SK-N-SH (cell line): ENCODE measurements around the gene ADAMTSL5. TPM values are rescaled to one million over a fixed set of nuclear protein-coding genes. Genes with fewer than 3 reads are reported as not detected.

Experiments used
- CTCF ChIA-PET: fragments of 300-600, 350-600 bp; formaldehyde crosslinking; extraction: SDS; loops from one replicate; lab custom pipeline; 2021; lab: Yijun Ruan, JAX
- POLR2A ChIA-PET: fragments of 350-600 bp; sonication (Branson Sonifier 250); formaldehyde crosslinking; extraction: SDS; loops from one replicate; lab custom pipeline; 2020; ENCODE audit warnings: antibody characterized with exemption, inconsistent platforms; lab: Yijun Ruan, JAX
- DNase-seq: peaks from one replicate; pipeline ENCODE4 v3.0.0; 2012
- H2AFZ ChIP-seq: fragments of 200-600 bp; sonication (generic); 2 replicates; pipeline ENCODE4 v1.8.1; 2016; ENCODE audit warnings: antibody characterized with exemption, mild to moderate bottlenecking, low read depth
- H3F3A ChIP-seq: fragments of 200-600 bp; sonication (generic); replicated peaks from 2 replicates; pipeline ENCODE3; 2016; ENCODE audit warnings: antibody characterized with exemption, mild to moderate bottlenecking; ENCODE audit not compliant: insufficient read depth
- H3K27ac ChIP-seq, 2 experiments: fragments of 200-500 bp in 1 of 2; fragments of 200-600 bp in 1 of 2; sonication (Bioruptor generic) in 1 of 2; sonication (generic), shearing (Covaris generic) in 1 of 2; 2 replicates each; pipeline versions ENCODE4 v1.5.1 to v1.6.1; 2014 to 2016; ENCODE audit warnings: low read depth in 2 of 2, inconsistent platforms in 1 of 2, low read length in 1 of 2, mild to moderate bottlenecking in 1 of 2, mixed read lengths in 1 of 2
- H3K27me3 ChIP-seq: fragments of 200-600 bp; sonication (generic), shearing (Covaris generic); 2 replicates; pipeline ENCODE4 v1.6.1; 2016; ENCODE audit warnings: mixed run types; ENCODE audit not compliant: insufficient read depth
- H3K36me3 ChIP-seq, 2 experiments: fragments of 200-500 bp in 1 of 2; fragments of 200-600 bp in 1 of 2; sonication (Bioruptor generic) in 1 of 2; sonication (generic) in 1 of 2; replicated peaks in 1 of 2; 2 replicates each; pipeline versions ENCODE3 to v1.5.1; 2014 to 2016; ENCODE audit warnings: low read length in 1 of 2, mild to moderate bottlenecking in 1 of 2; ENCODE audit not compliant: insufficient read depth in 2 of 2, control insufficient read depth in 1 of 2
- H3K4me1 ChIP-seq, 2 experiments: fragments of 200-500 bp in 1 of 2; fragments of 200-600 bp in 1 of 2; sonication (Bioruptor generic) in 1 of 2; sonication (generic), shearing (Covaris generic) in 1 of 2; 2 replicates each; pipeline versions ENCODE4 v1.5.1 to v1.6.1; 2014 to 2016; ENCODE audit warnings: low read depth in 1 of 2, low read length in 1 of 2, mixed run types in 1 of 2; ENCODE audit not compliant: insufficient read depth in 2 of 2, control insufficient read depth in 1 of 2
- H3K4me2 ChIP-seq: fragments of 200-600 bp; sonication (generic), shearing (Covaris generic); 2 replicates; pipeline ENCODE4 v1.6.1; 2017; ENCODE audit warnings: mixed run types
- H3K4me3 ChIP-seq, 2 experiments: fragments of 200-500 bp in 1 of 2; fragments of 200-600 bp in 1 of 2; sonication (Bioruptor generic) in 1 of 2; sonication (generic), shearing (Covaris generic) in 1 of 2; 2 replicates each; pipeline versions ENCODE4 v1.5.1 to v1.8.1; 2014 to 2016; ENCODE audit warnings: low read depth in 2 of 2, inconsistent platforms in 1 of 2, low read length in 1 of 2, mild to moderate bottlenecking in 1 of 2, mixed read lengths in 1 of 2, moderate library complexity in 1 of 2
- H3K79me2 ChIP-seq: fragments of 200-600 bp; sonication (generic); 2 replicates; pipeline ENCODE4 v1.8.1; 2017; ENCODE audit warnings: mild to moderate bottlenecking; ENCODE audit not compliant: insufficient read depth
- H3K9ac ChIP-seq: fragments of 200-600 bp; sonication (generic); 2 replicates; pipeline ENCODE4 v1.6.1; 2017; ENCODE audit warnings: mixed run types
- H3K9me2 ChIP-seq: fragments of 200-600 bp; sonication (generic); 2 replicates; pipeline ENCODE4 v1.6.1; 2017; ENCODE audit warnings: mixed run types
- H3K9me3 ChIP-seq: fragments of 200-600 bp; sonication (generic); 2 replicates; pipeline ENCODE4 v1.6.1; 2017; ENCODE audit warnings: mixed run types, mild to moderate bottlenecking, moderate library complexity
- H4K20me1 ChIP-seq: fragments of 200-600 bp; sonication (generic); 2 replicates; pipeline ENCODE4 v1.6.1; 2017; ENCODE audit warnings: mild to moderate bottlenecking, mixed run types; ENCODE audit not compliant: insufficient read depth
- CHD2 ChIP-seq: fragments of 150-350 bp; IDR thresholded peaks from 2 replicates; pipeline ENCODE4 v1.6.1; 2018; ENCODE audit warnings: low read length; ENCODE audit not compliant: partially characterized antibody
- EP300 ChIP-seq, 2 experiments: IDR thresholded peaks; 2 replicates each; pipeline versions ENCODE4 v1.4.0 to v1.6.1; 2012; ENCODE audit warnings: borderline replicate concordance in 1 of 2, low read depth in 1 of 2, low read length in 1 of 2
- EZH2phosphoT487 ChIP-seq: fragments of 200-600 bp; sonication (generic); IDR thresholded peaks from 2 replicates; pipeline ENCODE4 v1.6.1; 2017; ENCODE audit warnings: low read depth, mixed run types, mild to moderate bottlenecking, antibody characterized with exemption, moderate library complexity, borderline replicate concordance
- JUND ChIP-seq: IDR thresholded peaks from 2 replicates; pipeline ENCODE4 v1.4.0; 2012
- MEF2A ChIP-seq: IDR thresholded peaks from 2 replicates; pipeline ENCODE4 v1.4.0; 2012; ENCODE audit warnings: low read depth, borderline replicate concordance
- NFIC ChIP-seq: IDR thresholded peaks from 2 replicates; pipeline ENCODE4 v1.4.0; 2012; ENCODE audit warnings: borderline replicate concordance
- POLR2AphosphoS5 ChIP-seq: IDR thresholded peaks from 2 replicates; pipeline ENCODE4 v1.6.1; 2012; ENCODE audit warnings: low read depth, low read length
- RAD21 ChIP-seq: IDR thresholded peaks from 2 replicates; pipeline ENCODE4 v1.6.1; 2012; ENCODE audit warnings: mild to moderate bottlenecking, low read length
- SIN3A ChIP-seq: IDR thresholded peaks from 2 replicates; pipeline ENCODE4 v1.6.1; 2012; ENCODE audit warnings: low read depth, mild to moderate bottlenecking, low read length, moderate library complexity, borderline replicate concordance
- TAF1 ChIP-seq: IDR thresholded peaks from 2 replicates; pipeline ENCODE4 v1.6.1; 2012; ENCODE audit warnings: low read depth, mild to moderate bottlenecking, low read length, moderate library complexity, borderline replicate concordance
- TCF12 ChIP-seq: IDR thresholded peaks from 2 replicates; pipeline ENCODE4 v1.4.0; 2012
- YY1 ChIP-seq: IDR thresholded peaks from 2 replicates; pipeline ENCODE4 v1.4.0; 2012; ENCODE audit warnings: low read depth, mild to moderate bottlenecking
- WGBS: methylation state at CpG from one replicate; pipeline ENCODE4 v1.1.6; 2017; ENCODE audit warnings: low lambda C conversion rate; 5-methylcytosine and 5-hydroxymethylcytosine counted together
- polyA plus RNA-seq, 3 experiments: library from polyadenylated mRNA; depleted of rRNA; stranded (reverse); fragments of >200 nt; gene quantifications; 2 replicates each; pipeline ENCODE4 v1.2.3, GENCODE V29; 2012
- TF ChIP-seq, protein P1 (sequence below): IDR thresholded peaks from 2 replicates; pipeline ENCODE4; 2012
- TF ChIP-seq, protein P2 (sequence below): IDR thresholded peaks from 2 replicates; pipeline ENCODE4 v1.6.1; 2012; ENCODE audit warnings: mild to moderate bottlenecking, low read depth, low read length, moderate library complexity
- TF ChIP-seq, protein P3 (sequence below): IDR thresholded peaks from 2 replicates; pipeline ENCODE4 v1.4.0; 2012; ENCODE audit warnings: low read depth, borderline replicate concordance
- TF ChIP-seq, protein P4 (sequence below): IDR thresholded peaks from 2 replicates; pipeline ENCODE4 v1.4.0; 2012; ENCODE audit warnings: low read depth

The ADAMTSL5 gene
- polyA plus RNA-seq, 1 of the 3 experiments (the other 2 are of a cell fraction), result 5.7 TPM

DNA sequence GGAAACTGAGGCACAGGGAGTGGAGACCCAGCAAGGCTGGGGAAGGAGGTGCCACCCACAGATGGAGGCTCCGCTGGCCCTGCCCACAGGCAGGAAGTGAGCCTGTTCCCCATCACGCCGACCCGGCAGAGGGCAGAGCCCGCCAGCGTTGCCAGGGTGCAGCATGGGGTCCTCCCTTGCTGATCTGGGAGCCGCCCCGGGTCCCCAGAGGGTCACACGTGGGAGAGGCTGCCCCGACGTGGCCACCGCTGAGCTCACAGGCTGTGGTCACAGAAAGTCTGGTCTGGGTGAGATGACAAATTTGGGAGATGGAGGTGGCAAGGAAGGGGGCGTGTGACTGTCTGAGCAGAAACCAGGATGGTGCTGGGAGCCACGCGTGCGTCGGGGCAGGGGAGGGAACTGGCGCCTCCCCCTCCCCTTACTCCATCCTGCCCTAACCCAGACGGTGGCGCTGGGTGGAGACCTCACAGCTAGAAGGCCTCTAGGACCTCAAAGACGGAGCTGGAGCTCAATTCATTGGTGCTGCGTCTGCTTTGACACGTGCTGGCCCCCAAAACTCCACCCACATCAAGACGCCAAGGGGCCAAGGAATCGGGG lies 47.6 kb upstream of the ADAMTSL5 start:
- Histone ChIP-seq H3K79me2 (peaks cover 89% of the 10 kb centered on the region), H4K20me1 (peaks cover 88% of the 10 kb centered on the region)
- DNase-seq, result no peak

DNA sequence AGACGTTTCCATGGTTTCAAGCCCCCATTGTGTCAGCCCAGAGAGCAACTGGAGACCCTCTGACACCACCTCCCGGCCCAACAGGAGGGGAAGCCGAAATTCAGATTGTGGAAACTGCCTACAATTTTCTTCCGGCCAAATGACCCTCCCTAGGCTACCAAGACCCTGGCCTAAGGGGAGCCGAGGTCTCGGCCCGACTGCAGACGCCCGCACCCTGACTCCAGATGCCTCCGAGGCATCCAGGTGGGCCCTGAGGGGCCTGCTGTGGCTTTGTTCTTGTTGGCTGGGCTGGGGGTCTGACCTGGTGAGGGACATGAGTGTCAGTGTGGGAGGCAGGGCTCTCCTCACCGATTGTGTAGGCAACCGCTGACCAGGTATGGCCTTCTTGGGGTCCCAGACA lies 45.7 kb upstream of the ADAMTSL5 start:
- WGBS, result 88% methylated on average over 6 of the region's 12 CpGs
- Histone ChIP-seq H3K36me3 (peaks cover 0 to 2% of the 10 kb centered on the region in 2 experiments), H3F3A (no peaks in the 10 kb centered on the region), H2AFZ (no peak overlapping the region), H3K9ac (no peak overlapping the region), H3K9me3 (no peaks in the 10 kb centered on the region), H3K9me2 (no peaks in the 10 kb centered on the region), H3K4me3 (no peak overlapping the region), H3K4me1 (no peaks in the 10 kb centered on the region), H3K27me3 (no peaks in the 10 kb centered on the region), H3K27ac (no peak overlapping the region), H3K79me2 (peaks cover 76% of the 10 kb centered on the region), H3K4me2 (no peak overlapping the region), H4K20me1 (peaks cover 78% of the 10 kb centered on the region)
- ChIA-PET CTCF (interaction anchor here (2.0 to 3.6 kb wide), 2 partner anchors 12 to 114 kb away, joined by 5 to 19 read pairs; no protein-coding TSS in a partner anchor), POLR2A (no interaction called here)
- no peak for DNase-seq
- TF ChIP-seq, protein P1, sequence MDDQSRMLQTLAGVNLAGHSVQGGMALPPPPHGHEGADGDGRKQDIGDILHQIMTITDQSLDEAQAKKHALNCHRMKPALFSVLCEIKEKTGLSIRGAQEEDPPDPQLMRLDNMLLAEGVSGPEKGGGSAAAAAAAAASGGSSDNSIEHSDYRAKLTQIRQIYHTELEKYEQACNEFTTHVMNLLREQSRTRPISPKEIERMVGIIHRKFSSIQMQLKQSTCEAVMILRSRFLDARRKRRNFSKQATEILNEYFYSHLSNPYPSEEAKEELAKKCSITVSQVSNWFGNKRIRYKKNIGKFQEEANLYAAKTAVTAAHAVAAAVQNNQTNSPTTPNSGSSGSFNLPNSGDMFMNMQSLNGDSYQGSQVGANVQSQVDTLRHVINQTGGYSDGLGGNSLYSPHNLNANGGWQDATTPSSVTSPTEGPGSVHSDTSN, result no peak
- TF ChIP-seq, protein P2, sequence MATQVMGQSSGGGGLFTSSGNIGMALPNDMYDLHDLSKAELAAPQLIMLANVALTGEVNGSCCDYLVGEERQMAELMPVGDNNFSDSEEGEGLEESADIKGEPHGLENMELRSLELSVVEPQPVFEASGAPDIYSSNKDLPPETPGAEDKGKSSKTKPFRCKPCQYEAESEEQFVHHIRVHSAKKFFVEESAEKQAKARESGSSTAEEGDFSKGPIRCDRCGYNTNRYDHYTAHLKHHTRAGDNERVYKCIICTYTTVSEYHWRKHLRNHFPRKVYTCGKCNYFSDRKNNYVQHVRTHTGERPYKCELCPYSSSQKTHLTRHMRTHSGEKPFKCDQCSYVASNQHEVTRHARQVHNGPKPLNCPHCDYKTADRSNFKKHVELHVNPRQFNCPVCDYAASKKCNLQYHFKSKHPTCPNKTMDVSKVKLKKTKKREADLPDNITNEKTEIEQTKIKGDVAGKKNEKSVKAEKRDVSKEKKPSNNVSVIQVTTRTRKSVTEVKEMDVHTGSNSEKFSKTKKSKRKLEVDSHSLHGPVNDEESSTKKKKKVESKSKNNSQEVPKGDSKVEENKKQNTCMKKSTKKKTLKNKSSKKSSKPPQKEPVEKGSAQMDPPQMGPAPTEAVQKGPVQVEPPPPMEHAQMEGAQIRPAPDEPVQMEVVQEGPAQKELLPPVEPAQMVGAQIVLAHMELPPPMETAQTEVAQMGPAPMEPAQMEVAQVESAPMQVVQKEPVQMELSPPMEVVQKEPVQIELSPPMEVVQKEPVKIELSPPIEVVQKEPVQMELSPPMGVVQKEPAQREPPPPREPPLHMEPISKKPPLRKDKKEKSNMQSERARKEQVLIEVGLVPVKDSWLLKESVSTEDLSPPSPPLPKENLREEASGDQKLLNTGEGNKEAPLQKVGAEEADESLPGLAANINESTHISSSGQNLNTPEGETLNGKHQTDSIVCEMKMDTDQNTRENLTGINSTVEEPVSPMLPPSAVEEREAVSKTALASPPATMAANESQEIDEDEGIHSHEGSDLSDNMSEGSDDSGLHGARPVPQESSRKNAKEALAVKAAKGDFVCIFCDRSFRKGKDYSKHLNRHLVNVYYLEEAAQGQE, result no peak
- TF ChIP-seq EZH2phosphoT487 (no peak), CHD2 (no peak)

More for the DNA sequence above, 47.6 kb upstream of the ADAMTSL5 start:
- H3K9me3 ChIP-seq, result no peaks in the 10 kb centered on the region
- H3K9me2 ChIP-seq, result no peaks in the 10 kb centered on the region
- H3K36me3 ChIP-seq, result peaks cover 0 to 2% of the 10 kb centered on the region in 2 experiments
- H3K27ac ChIP-seq, result no peak overlapping the region
- TF ChIP-seq MEF2A (no peak), YY1 (no peak), POLR2AphosphoS5 (no peak), JUND (no peak), NFIC (no peak), EP300 (IDR thresholded peaks at IDR 0.05; ENCODE audit: borderline replicate concordance in 1 of 2, low read depth in 1 of 2, low read length in 1 of 2) (no peak), RAD21 (no peak), TAF1 (no peak), TCF12 (no peak), SIN3A (no peak)
- TF ChIP-seq, protein P3, sequence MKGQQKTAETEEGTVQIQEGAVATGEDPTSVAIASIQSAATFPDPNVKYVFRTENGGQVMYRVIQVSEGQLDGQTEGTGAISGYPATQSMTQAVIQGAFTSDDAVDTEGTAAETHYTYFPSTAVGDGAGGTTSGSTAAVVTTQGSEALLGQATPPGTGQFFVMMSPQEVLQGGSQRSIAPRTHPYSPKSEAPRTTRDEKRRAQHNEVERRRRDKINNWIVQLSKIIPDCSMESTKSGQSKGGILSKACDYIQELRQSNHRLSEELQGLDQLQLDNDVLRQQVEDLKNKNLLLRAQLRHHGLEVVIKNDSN, result no peak
- TF ChIP-seq, protein P4, sequence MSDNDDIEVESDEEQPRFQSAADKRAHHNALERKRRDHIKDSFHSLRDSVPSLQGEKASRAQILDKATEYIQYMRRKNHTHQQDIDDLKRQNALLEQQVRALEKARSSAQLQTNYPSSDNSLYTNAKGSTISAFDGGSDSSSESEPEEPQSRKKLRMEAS, result no peak
- CTCF ChIA-PET, result interaction anchor here (3.6 kb wide), 1 partner anchor 14 kb away, joined by 19 read pairs; no protein-coding TSS in a partner anchor
- no peak overlapping the region for H2AFZ ChIP-seq
- no peak overlapping the region for H3K9ac ChIP-seq
- no peak overlapping the region for H3K4me2 ChIP-seq
- H3F3A ChIP-seq, result no peaks in the 10 kb centered on the region
- peaks cover 0 to 1% of the 10 kb centered on the region in 2 experiments; a peak in 1 of 4 replicates for H3K4me1 ChIP-seq
- H3K4me3 ChIP-seq, result no peak overlapping the region
- H3K27me3 ChIP-seq, result no peaks in the 10 kb centered on the region
- WGBS, result 96% methylated on average over 22 of the region's 25 CpGs
- POLR2A ChIA-PET, result no interaction called here
